Subcutaneous adipose tissue (tissue), 4 donors: Measurements from ENCODE around the gene TTC12. TPM values are rescaled to one million over a fixed set of nuclear protein-coding genes. Genes with fewer than 3 reads are reported as not detected.

Experiments
- total RNA-seq, 4 donors: library from RNA; depleted of rRNA; stranded (reverse); fragments of >200 nt; gene quantifications; one replicate each; pipeline ENCODE4 v1.1.0, GENCODE V29; 2016
- TF ChIP-seq, protein P1 (sequence below): fragments of 450-650 bp; IDR thresholded peaks from one replicate; pipeline ENCODE4 v1.5.1; 2016; ENCODE audit warnings: low read depth, mild to moderate bottlenecking, control low read depth, antibody characterized with exemption, moderate library complexity

TTC12 gene
- total RNA-seq, 4 donors from 2014 or later = 10.6 to 17.7 (median 12.2) TPM

DNA sequence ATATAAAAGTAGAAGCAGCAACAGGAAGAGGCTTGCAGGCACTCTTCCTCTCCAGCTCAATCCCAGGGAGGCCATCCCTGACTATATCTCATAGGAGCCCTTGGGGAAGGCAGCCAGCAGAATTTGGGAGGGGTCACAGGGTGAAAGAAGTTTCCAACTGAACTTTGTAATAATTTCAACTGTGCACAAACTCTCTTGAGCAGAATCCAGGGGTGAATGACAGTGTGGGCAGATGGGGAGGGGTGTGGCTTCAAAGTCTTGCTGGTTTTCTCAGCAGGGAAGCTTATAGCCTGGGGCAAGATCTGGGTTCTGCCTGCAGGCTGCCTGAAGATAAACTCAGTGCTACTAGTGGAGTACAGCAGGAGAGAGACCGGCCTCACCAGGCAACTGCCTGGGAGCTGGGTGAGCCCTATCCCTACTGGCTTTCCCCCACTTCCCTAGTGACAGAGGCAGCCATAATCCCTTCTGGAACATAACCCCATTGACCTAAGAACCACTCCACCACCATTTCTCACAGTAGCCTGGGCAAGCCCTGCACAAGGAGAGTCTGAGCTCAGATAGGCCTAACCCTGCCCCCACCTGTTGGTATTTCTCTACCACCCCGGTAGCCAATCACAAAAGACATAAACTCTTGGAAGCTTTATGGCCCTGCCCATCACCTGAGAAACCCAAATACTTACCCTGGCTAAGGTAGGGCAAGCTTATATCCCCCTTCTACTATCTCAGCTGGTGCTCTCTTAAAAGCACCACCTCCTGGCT is 17.8 kb upstream of the TTC12 start:
- TF ChIP-seq, protein P1, sequence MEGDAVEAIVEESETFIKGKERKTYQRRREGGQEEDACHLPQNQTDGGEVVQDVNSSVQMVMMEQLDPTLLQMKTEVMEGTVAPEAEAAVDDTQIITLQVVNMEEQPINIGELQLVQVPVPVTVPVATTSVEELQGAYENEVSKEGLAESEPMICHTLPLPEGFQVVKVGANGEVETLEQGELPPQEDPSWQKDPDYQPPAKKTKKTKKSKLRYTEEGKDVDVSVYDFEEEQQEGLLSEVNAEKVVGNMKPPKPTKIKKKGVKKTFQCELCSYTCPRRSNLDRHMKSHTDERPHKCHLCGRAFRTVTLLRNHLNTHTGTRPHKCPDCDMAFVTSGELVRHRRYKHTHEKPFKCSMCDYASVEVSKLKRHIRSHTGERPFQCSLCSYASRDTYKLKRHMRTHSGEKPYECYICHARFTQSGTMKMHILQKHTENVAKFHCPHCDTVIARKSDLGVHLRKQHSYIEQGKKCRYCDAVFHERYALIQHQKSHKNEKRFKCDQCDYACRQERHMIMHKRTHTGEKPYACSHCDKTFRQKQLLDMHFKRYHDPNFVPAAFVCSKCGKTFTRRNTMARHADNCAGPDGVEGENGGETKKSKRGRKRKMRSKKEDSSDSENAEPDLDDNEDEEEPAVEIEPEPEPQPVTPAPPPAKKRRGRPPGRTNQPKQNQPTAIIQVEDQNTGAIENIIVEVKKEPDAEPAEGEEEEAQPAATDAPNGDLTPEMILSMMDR = no peak

DNA sequence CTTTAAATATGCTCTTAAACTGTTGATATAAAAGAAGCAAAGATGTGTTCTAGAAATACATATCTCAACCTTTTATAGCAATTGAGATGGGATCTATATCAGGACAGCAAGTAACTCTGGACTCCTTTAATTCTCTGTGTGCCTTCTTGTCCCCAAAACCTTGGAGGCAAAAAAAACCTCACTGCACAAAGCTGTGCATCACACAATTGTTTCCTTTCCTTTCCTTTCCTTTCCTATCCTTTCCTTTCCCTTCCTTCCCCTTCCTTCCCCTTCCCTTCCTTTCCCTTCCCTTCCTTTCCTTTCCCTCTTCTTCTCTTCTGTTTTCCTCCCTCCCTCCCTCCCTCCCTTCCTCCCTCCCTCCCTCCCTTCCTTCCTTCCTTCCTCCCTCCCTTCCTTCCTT is 9.5 kb upstream of the TTC12 start:
- TF ChIP-seq, protein P1 = no peak

DNA sequence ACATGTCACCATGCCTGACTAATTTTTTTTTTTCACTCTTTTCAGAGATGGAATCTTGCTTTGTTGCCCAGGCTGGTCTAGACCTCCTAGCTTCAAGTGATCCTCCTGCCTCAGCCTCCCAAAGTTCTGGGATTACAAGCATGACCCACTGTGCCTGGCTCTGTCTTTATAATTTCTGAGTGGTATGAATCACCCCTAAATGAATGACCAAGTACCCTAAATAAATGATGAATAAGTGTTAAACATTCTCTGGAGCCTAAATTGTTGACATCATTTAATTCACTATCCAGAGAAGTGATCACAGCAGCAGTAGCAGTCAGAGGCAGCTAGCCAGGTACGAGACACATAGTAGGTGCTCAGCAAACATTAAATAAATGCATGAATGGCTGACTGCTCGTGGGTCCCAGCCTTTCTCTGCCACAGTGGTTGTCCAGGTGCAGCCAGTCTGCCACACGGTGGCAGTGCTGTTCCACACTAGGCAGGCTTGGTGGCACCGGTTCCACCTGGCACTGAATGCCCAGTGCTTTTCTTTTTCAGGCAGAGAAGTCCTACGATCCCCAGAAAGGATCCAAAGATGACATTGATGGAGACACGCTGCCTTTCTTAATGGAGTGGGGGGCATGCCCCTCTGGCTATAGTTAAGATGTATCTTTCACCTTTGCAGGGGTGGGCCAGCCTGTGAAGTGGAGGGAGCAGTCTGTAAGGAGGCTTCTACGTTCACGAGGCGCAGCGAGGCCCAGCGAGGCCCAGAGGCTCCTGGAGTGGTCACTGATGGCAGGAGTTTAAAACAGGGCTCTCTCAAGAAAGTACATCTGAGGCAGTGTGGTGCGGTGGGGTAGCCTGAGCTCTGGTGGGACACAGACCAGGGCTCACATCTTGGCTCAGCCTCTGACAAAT is 8.7 kb upstream of the TTC12 start:
- TF ChIP-seq, protein P1 = no peak

- TF ChIP-seq, protein P1 = no peak
Measured at GRCh38 chr11:113308601-113309000, 5.8 kb upstream of the TTC12 start.

- TF ChIP-seq, protein P1 = no peak
Measured at GRCh38 chr11:113311536-113311935, 2.8 kb upstream of the TTC12 start.

- TF ChIP-seq, protein P1 = no peak
Measured at GRCh38 chr11:113313601-113314000, 782 bp upstream of the TTC12 start.

GRCh38 chr11:113314065-113314388 is 356 bp upstream of the TTC12 start:
- TF ChIP-seq, protein P1 = no peak
